Measurements from ENCODE around the gene EPHB1.

The EPHB1 gene

DNA sequence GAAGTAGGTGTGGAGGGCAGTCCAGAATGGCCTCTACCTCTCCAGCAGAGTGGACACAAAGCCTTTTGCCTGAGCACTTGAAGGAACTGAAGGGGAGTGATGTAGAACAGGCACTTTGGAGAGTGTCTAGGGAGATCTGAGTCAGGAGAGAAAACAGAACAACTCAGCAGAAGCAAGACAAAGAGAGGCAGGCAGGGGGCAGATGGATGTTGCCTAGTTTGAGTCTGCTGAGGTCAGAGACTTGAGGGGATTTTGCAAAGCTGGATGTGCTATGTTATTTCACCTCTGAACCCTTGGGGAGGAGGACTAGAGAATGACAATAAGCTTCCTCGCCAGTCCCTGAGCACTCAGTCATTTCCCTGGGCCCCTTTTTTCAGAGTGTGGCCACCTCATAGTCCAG, 366.4 kb downstream of the EPHB1 start:
- Histone ChIP-seq H3K36me3 (no peaks in the 10 kb centered on the region), H3K9ac (no peak overlapping the region)

GRCh38 chr3:135163701-135164100, 368.6 kb downstream of the EPHB1 start:
- H3K36me3 ChIP-seq: no peaks in the 10 kb centered on the region
- no peak for TF ChIP-seq Cebpa-rat (IDR thresholded peaks at IDR 0.05)
- H3K4me1 ChIP-seq: 0 out of 2 replicates have a peak, but pooled peaks cover 5% of the 10 kb centered on the region
- no peaks in the 10 kb centered on the region for H3K27me3 ChIP-seq
- no peak overlapping the region for H3K4me3 ChIP-seq
- no peaks in the 10 kb centered on the region for H3K9me3 ChIP-seq
- no peaks in the 10 kb centered on the region for H4K20me1 ChIP-seq
- H3K27ac ChIP-seq: no peak overlapping the region
- H3K4me2 ChIP-seq: no peak overlapping the region
- H3K9ac ChIP-seq: no peak overlapping the region

More for the DNA sequence above, 366.4 kb downstream of the EPHB1 start:
- H3K27ac ChIP-seq: no peak overlapping the region
- no peak overlapping the region for H3K4me2 ChIP-seq
- no peak for TF ChIP-seq Cebpa-rat (IDR thresholded peaks at IDR 0.05)
- H3K4me1 ChIP-seq: no peaks in the 10 kb centered on the region
- H4K20me1 ChIP-seq: no peaks in the 10 kb centered on the region
- H3K9me3 ChIP-seq: no peaks in the 10 kb centered on the region
- no peak overlapping the region for H3K4me3 ChIP-seq
- H3K27me3 ChIP-seq: no peaks in the 10 kb centered on the region

DNA sequence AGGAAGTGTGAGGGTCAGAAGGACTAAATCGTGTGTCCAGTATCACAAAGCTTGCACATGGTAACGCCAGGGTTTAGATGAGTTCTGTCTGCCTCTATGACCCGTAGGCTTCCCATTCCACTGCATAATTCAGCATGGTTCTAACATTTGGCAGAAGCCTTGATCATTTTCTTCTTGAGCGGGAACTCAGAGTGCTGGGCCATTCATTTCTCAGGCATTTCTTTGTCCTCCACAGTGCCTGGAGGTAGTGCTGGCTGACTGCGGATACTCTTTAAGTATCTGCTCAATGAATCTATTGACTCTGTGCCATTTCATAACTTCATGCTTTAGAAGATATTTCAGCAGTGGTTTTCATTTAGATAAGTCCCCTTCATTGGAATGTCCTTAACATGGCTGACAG, 370.2 kb downstream of the EPHB1 start:
- Histone ChIP-seq H3K36me3 (no peaks in the 10 kb centered on the region), H3K9ac (no peak overlapping the region), H3K4me3 (no peak overlapping the region), H4K20me1 (no peaks in the 10 kb centered on the region), H3K9me3 (no peaks in the 10 kb centered on the region), H3K4me2 (no peak overlapping the region), H3K4me1 (0 out of 2 replicates have a peak, but pooled peaks cover 5% of the 10 kb centered on the region), H3K27me3 (no peaks in the 10 kb centered on the region), H3K27ac (no peak overlapping the region)
- TF ChIP-seq Cebpa-rat (IDR thresholded peaks at IDR 0.05): no peak

GRCh38 chr3:135166266-135166825, 371.3 kb downstream of the EPHB1 start:
- no peak overlapping the region for H3K27ac ChIP-seq
- no peaks in the 10 kb centered on the region for H4K20me1 ChIP-seq
- H3K4me1 ChIP-seq: peaks cover 13% of the 10 kb centered on the region
- TF ChIP-seq Cebpa-rat (IDR thresholded peaks at IDR 0.05): no peak
- H3K27me3 ChIP-seq: no peaks in the 10 kb centered on the region
- no peaks in the 10 kb centered on the region for H3K36me3 ChIP-seq
- no peak overlapping the region for H3K9ac ChIP-seq
- no peak overlapping the region for H3K4me2 ChIP-seq
- H3K9me3 ChIP-seq: no peaks in the 10 kb centered on the region
- H3K4me3 ChIP-seq: no peak overlapping the region

- H3K27me3 ChIP-seq: no peaks in the 10 kb centered on the region
- no peaks in the 10 kb centered on the region for H3K9me3 ChIP-seq
- H3K4me1 ChIP-seq: peaks cover 16% of the 10 kb centered on the region
- no peak for TF ChIP-seq Cebpa-rat (IDR thresholded peaks at IDR 0.05)
- no peak overlapping the region for H3K4me3 ChIP-seq
- no peak overlapping the region for H3K27ac ChIP-seq
- H3K9ac ChIP-seq: no peak overlapping the region
- no peaks in the 10 kb centered on the region for H3K36me3 ChIP-seq
- H3K4me2 ChIP-seq: no peak overlapping the region
- H4K20me1 ChIP-seq: no peaks in the 10 kb centered on the region
Measured at GRCh38 chr3:135168822-135169221, 373.8 kb downstream of the EPHB1 start.

GRCh38 chr3:135169651-135170050, 374.6 kb downstream of the EPHB1 start:
- Histone ChIP-seq H3K4me2 (no peak overlapping the region), H4K20me1 (no peaks in the 10 kb centered on the region), H3K36me3 (no peaks in the 10 kb centered on the region), H3K27ac (no peak overlapping the region), H3K9me3 (no peaks in the 10 kb centered on the region), H3K9ac (no peak overlapping the region), H3K4me3 (no peak overlapping the region), H3K27me3 (no peaks in the 10 kb centered on the region), H3K4me1 (peaks cover 16% of the 10 kb centered on the region)
- no peak for TF ChIP-seq Cebpa-rat (IDR thresholded peaks at IDR 0.05)

GRCh38 chr3:135170732-135171131, 375.7 kb downstream of the EPHB1 start:
- no peak overlapping the region for H3K4me3 ChIP-seq
- H3K4me2 ChIP-seq: peak overlapping the region; percentile 29; the same call in 1 of the 2 replicates
- H3K36me3 ChIP-seq: no peaks in the 10 kb centered on the region
- H3K9ac ChIP-seq: no peak overlapping the region
- no peaks in the 10 kb centered on the region for H4K20me1 ChIP-seq
- TF ChIP-seq Cebpa-rat (IDR thresholded peaks at IDR 0.05): no peak
- no peaks in the 10 kb centered on the region for H3K27me3 ChIP-seq
- peaks cover 16% of the 10 kb centered on the region for H3K4me1 ChIP-seq
- H3K9me3 ChIP-seq: no peaks in the 10 kb centered on the region
- H3K27ac ChIP-seq: no peak overlapping the region; the same call in 1 of the 2 replicates

GRCh38 chr3:135172191-135172869, 377.3 kb downstream of the EPHB1 start:
- no peak for TF ChIP-seq Cebpa-rat (IDR thresholded peaks at IDR 0.05)
- no peak overlapping the region for H3K9ac ChIP-seq
- no peaks in the 10 kb centered on the region for H3K9me3 ChIP-seq
- no peak overlapping the region for H3K27ac ChIP-seq
- no peaks in the 10 kb centered on the region for H3K36me3 ChIP-seq
- peaks cover 16% of the 10 kb centered on the region for H3K4me1 ChIP-seq
- H3K4me3 ChIP-seq: no peak overlapping the region
- no peaks in the 10 kb centered on the region for H3K27me3 ChIP-seq
- H3K4me2 ChIP-seq: no peak overlapping the region
- H4K20me1 ChIP-seq: no peaks in the 10 kb centered on the region

DNA sequence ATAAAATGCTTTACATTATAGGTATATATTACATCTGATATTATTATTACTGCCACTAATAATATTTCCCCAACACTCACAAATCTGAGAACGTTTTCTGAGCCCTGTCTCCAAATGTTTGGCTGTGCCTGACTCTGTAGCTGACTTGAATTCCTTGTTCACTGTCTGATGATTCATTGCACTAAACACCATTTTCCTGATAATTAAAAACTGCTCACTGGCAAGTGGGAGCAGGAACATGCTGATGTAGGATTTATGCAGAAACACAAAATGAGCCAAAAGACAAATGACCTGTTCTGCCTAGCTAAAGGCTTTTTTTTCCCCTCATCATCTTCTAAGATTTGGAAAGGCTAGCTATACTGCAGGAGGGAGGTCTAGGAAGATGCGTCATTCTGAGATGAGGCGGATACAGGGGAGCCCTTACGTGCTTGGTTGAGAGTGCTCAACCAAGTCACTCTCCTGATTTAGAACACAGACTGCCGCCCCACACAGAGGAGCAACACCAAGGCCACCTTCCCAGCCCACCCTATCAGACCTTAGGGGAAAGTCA, 380.7 kb downstream of the EPHB1 start:
- H3K9me3 ChIP-seq: no peaks in the 10 kb centered on the region
- H3K9ac ChIP-seq: no peak overlapping the region
- no peaks in the 10 kb centered on the region for H4K20me1 ChIP-seq
- no peak overlapping the region for H3K27ac ChIP-seq
- TF ChIP-seq Cebpa-rat (IDR thresholded peaks at IDR 0.05): no peak
- peaks cover 8% of the 10 kb centered on the region for H3K4me1 ChIP-seq
- no peaks in the 10 kb centered on the region for H3K27me3 ChIP-seq
- H3K4me3 ChIP-seq: no peak overlapping the region
- H3K4me2 ChIP-seq: no peak overlapping the region
- no peaks in the 10 kb centered on the region for H3K36me3 ChIP-seq

- H3K9ac ChIP-seq: no peak overlapping the region
- no peak overlapping the region for H3K4me2 ChIP-seq
- TF ChIP-seq Cebpa-rat (IDR thresholded peaks at IDR 0.05): no peak
- H3K27me3 ChIP-seq: no peaks in the 10 kb centered on the region
- H3K9me3 ChIP-seq: no peaks in the 10 kb centered on the region
- H3K27ac ChIP-seq: no peak overlapping the region
- H3K4me3 ChIP-seq: no peak overlapping the region
- H4K20me1 ChIP-seq: no peaks in the 10 kb centered on the region
- H3K36me3 ChIP-seq: no peaks in the 10 kb centered on the region
- H3K4me1 ChIP-seq: no peaks in the 10 kb centered on the region
Measured at GRCh38 chr3:135176881-135177280, 381.8 kb downstream of the EPHB1 start.

Data from BLaER1 (cell line).